PC-9 (cell line): ENCODE data around the gene ARFGEF3.

Experiments used
- CTCF ChIP-seq: fragments of 200-600 bp; sonication (generic); conservative IDR thresholded peaks from 2 replicates; pipeline ENCODE4 v1.6.1; 2017; ENCODE audit warnings: mixed run types, antibody characterized with exemption, mild to moderate bottlenecking, moderate library complexity
- EZH2 ChIP-seq: fragments of 200-600 bp; sonication (generic); IDR thresholded peaks from 2 replicates; pipeline ENCODE4 v1.8.0; 2017; ENCODE audit warnings: antibody characterized with exemption, low read depth

- no peak for TF ChIP-seq CTCF
- no peak for TF ChIP-seq EZH2
Observed at GRCh38 chr6:138175596-138175995, 13.9 kb downstream of the ARFGEF3 start.
